Transverse colon (tissue), 3 donors: ENCODE results near the gene APOO.

Experiments used
- CTCF ChIP-seq, 5 experiments: fragments of 200-600 bp in 3 of 5; fragments of 450-650 bp in 2 of 5; sonication (generic) in 3 of 5; IDR thresholded peaks; 1 replicate in 2 of 5; 2 replicates in 3 of 5; pipeline ENCODE4 v1.5.1; 2016 to 2017; ENCODE audit warnings: antibody characterized with exemption in 5 of 5, inconsistent platforms in 3 of 5, mild to moderate bottlenecking in 2 of 5, moderate library complexity in 1 of 5
- EP300 ChIP-seq: sonication (generic); formaldehyde crosslinking; IDR thresholded peaks from one replicate; pipeline ENCODE4 v1.6.1; 2017; ENCODE audit warnings: antibody characterized with exemption, low read depth
- POLR2A ChIP-seq: fragments of 450-650 bp; IDR thresholded peaks from one replicate; pipeline ENCODE4 v1.6.1; 2016; ENCODE audit warnings: antibody characterized with exemption, mild to moderate bottlenecking, moderate library complexity

GRCh38 chrX:23879380-23880090, 28.2 kb downstream of the APOO start:
- TF ChIP-seq CTCF (IDR thresholded peaks at IDR 0.05) (no peak), EP300 (no peak), POLR2A (no peak)
